ENCODE results near the gene CDON.
"Not testable (repeated sequence)": the region's sequence is repeated elsewhere in the genome, so short reads cannot be mapped to it uniquely, and the experiment has no call there.

The CDON gene

GRCh38 chr11:125994509-125994908, 68.2 kb downstream of the CDON start:
- no peak overlapping the region for H3K4me3 ChIP-seq (ENCODE audit: low read depth, low read length)
- no peak for TF ChIP-seq CTCF (IDR thresholded peaks at IDR 0.05; ENCODE audit: low read depth, low read length)

- no peak overlapping the region for H3K4me3 ChIP-seq (ENCODE audit: low read depth, low read length)
- no peak for TF ChIP-seq CTCF (IDR thresholded peaks at IDR 0.05; ENCODE audit: low read depth, low read length)
Measured at GRCh38 chr11:125992893-125993292, 69.8 kb downstream of the CDON start.

GRCh38 chr11:125990244-125990643, 72.4 kb downstream of the CDON start:
- H3K4me3 ChIP-seq (ENCODE audit: low read depth, low read length): no peak overlapping the region
- no peak for TF ChIP-seq CTCF (IDR thresholded peaks at IDR 0.05; ENCODE audit: low read depth, low read length)

- no peak overlapping the region for H3K4me3 ChIP-seq (ENCODE audit: low read depth, low read length)
Measured at GRCh38 chr11:125987066-125987641, 75.5 kb downstream of the CDON start.

GRCh38 chr11:125985956-125986355, 76.7 kb downstream of the CDON start:
- H3K4me3 ChIP-seq (ENCODE audit: low read depth, low read length): not testable (repeated sequence)

More at GRCh38 chr11:125987066-125987641, 75.5 kb downstream of the CDON start:
- no peak for TF ChIP-seq CTCF (IDR thresholded peaks at IDR 0.05; ENCODE audit: low read depth, low read length)

- TF ChIP-seq CTCF (IDR thresholded peaks at IDR 0.05; ENCODE audit: low read depth, low read length): no peak
- H3K4me3 ChIP-seq (ENCODE audit: low read depth, low read length): no peak overlapping the region
Measured at GRCh38 chr11:125982348-125982730, 80.3 kb downstream of the CDON start.

- TF ChIP-seq CTCF (IDR thresholded peaks at IDR 0.05; ENCODE audit: low read depth, low read length): no peak
Measured at GRCh38 chr11:125980436-125980835, 82.2 kb downstream of the CDON start.

GRCh38 chr11:125979511-125979910, 83.2 kb downstream of the CDON start:
- H3K4me3 ChIP-seq (ENCODE audit: low read depth, low read length): no peak overlapping the region
- no peak for TF ChIP-seq CTCF (IDR thresholded peaks at IDR 0.05; ENCODE audit: low read depth, low read length)

More at GRCh38 chr11:125980436-125980835, 82.2 kb downstream of the CDON start:
- H3K4me3 ChIP-seq (ENCODE audit: low read depth, low read length): no peak overlapping the region
